ENCODE results near the gene NDFIP2.

Gene NDFIP2

GRCh38 chr13:79480954-79481684, at the start of gene NDFIP2:
TSS of gene NDFIP2 (plus strand) at chr13:79481155. CDS start at chr13:79481204, 49 bp downstream.
- DNase-seq (ENCODE audit: low read depth, low spot score): peak; percentile 96

- DNase-seq (ENCODE audit: low read depth, low spot score): no peak
Measured at GRCh38 chr13:79432086-79432485, 48.9 kb upstream of the NDFIP2 start.

- DNase-seq (ENCODE audit: low read depth, low spot score): no peak
Measured at GRCh38 chr13:79432992-79433391, 48.0 kb upstream of the NDFIP2 start.

GRCh38 chr13:79434556-79434955, 46.4 kb upstream of the NDFIP2 start:
- DNase-seq (ENCODE audit: low read depth, low spot score): no peak

GRCh38 chr13:79435561-79435990, 45.4 kb upstream of the NDFIP2 start:
- peak; percentile 18 for DNase-seq (ENCODE audit: low read depth, low spot score)

GRCh38 chr13:79439275-79439674, 41.7 kb upstream of the NDFIP2 start:
- no peak for DNase-seq (ENCODE audit: low read depth, low spot score)

GRCh38 chr13:79440958-79441528, 39.9 kb upstream of the NDFIP2 start:
- no peak for DNase-seq (ENCODE audit: low read depth, low spot score)

GRCh38 chr13:79442221-79442620, 38.7 kb upstream of the NDFIP2 start:
- DNase-seq (ENCODE audit: low read depth, low spot score): peak; percentile 38

GRCh38 chr13:79442706-79443105, 38.2 kb upstream of the NDFIP2 start:
- no peak for DNase-seq (ENCODE audit: low read depth, low spot score)

GRCh38 chr13:79445968-79446645, 34.8 kb upstream of the NDFIP2 start:
- no peak for DNase-seq (ENCODE audit: low read depth, low spot score)

GRCh38 chr13:79447141-79447540, 33.8 kb upstream of the NDFIP2 start:
- DNase-seq (ENCODE audit: low read depth, low spot score): no peak

GRCh38 chr13:79447741-79448140, 33.2 kb upstream of the NDFIP2 start:
- DNase-seq (ENCODE audit: low read depth, low spot score): no peak

GRCh38 chr13:79448413-79448812, 32.5 kb upstream of the NDFIP2 start:
- no peak for DNase-seq (ENCODE audit: low read depth, low spot score)

- no peak for DNase-seq (ENCODE audit: low read depth, low spot score)
Measured at GRCh38 chr13:79450110-79450509, 30.8 kb upstream of the NDFIP2 start.

- peak; percentile 87 for DNase-seq (ENCODE audit: low read depth, low spot score)
Measured at GRCh38 chr13:79451500-79451962, 29.4 kb upstream of the NDFIP2 start.

- no peak for DNase-seq (ENCODE audit: low read depth, low spot score)
Measured at GRCh38 chr13:79452239-79452913, 28.6 kb upstream of the NDFIP2 start.

- DNase-seq (ENCODE audit: low read depth, low spot score): no peak
Measured at GRCh38 chr13:79455331-79455730, 25.6 kb upstream of the NDFIP2 start.

GRCh38 chr13:79456051-79456450, 24.9 kb upstream of the NDFIP2 start:
- DNase-seq (ENCODE audit: low read depth, low spot score): no peak

- DNase-seq (ENCODE audit: low read depth, low spot score): no peak
Measured at GRCh38 chr13:79456656-79457365, 24.1 kb upstream of the NDFIP2 start.

GRCh38 chr13:79457390-79457789, 23.6 kb upstream of the NDFIP2 start:
- no peak for DNase-seq (ENCODE audit: low read depth, low spot score)

- DNase-seq (ENCODE audit: low read depth, low spot score): no peak
Measured at GRCh38 chr13:79457948-79458347, 23.0 kb upstream of the NDFIP2 start.
